ENCODE results near the gene DLD. TPM values are rescaled to one million over a fixed set of nuclear protein-coding genes. Genes with fewer than 3 reads are reported as not detected.

DLD gene
- total RNA-seq, 1 donor from 2014 or later, result 69.4 TPM

- no peak overlapping the region for H3K27ac ChIP-seq (ENCODE audit: low read depth, low read length)
- H3K9me3 ChIP-seq (ENCODE audit: control insufficient read depth in 3 of 3, low read length in 3 of 3), result no peaks in the 10 kb centered on the region
- peaks cover 0 to 11% (median 5%) of the 10 kb centered on the region in 3 donors for H3K36me3 ChIP-seq (ENCODE audit: control insufficient read depth in 3 of 3, insufficient read depth in 3 of 3, low read length in 3 of 3)
- H3K4me1 ChIP-seq (ENCODE audit: control insufficient read depth in 3 of 3, insufficient read depth in 3 of 3, low read length in 3 of 3), result peaks cover 2 to 9% (median 3%) of the 10 kb centered on the region in 3 donors
- no peak overlapping the region for H3K4me3 ChIP-seq (ENCODE audit: low read length in 3 of 3)
- peaks cover 0 to 22% (median 7%) of the 10 kb centered on the region in 3 donors for H3K27me3 ChIP-seq (ENCODE audit: control insufficient read depth in 3 of 3, insufficient read depth in 3 of 3, low read length in 3 of 3)
- no peak overlapping the region for H3K9ac ChIP-seq (ENCODE audit: low read depth in 1 of 3, low read length in 3 of 3)
These were observed 69.3 kb downstream of the DLD start for GRCh38 chr7:107960272-107960671.

GRCh38 chr7:107961405-107961804 is 70.4 kb downstream of the DLD start:
- H3K9ac ChIP-seq (ENCODE audit: low read depth in 1 of 3, low read length in 3 of 3), result no peak overlapping the region
- H3K36me3 ChIP-seq (ENCODE audit: control insufficient read depth in 3 of 3, insufficient read depth in 3 of 3, low read length in 3 of 3), result peaks cover 0 to 9% (median 5%) of the 10 kb centered on the region in 3 donors
- peaks cover 0 to 16% (median 7%) of the 10 kb centered on the region in 3 donors for H3K27me3 ChIP-seq (ENCODE audit: control insufficient read depth in 3 of 3, insufficient read depth in 3 of 3, low read length in 3 of 3)
- no peaks in the 10 kb centered on the region for H3K9me3 ChIP-seq (ENCODE audit: control insufficient read depth in 3 of 3, low read length in 3 of 3)
- H3K4me1 ChIP-seq (ENCODE audit: control insufficient read depth in 3 of 3, insufficient read depth in 3 of 3, low read length in 3 of 3), result peaks cover 2 to 9% (median 3%) of the 10 kb centered on the region in 3 donors
- no peak overlapping the region for H3K27ac ChIP-seq (ENCODE audit: low read depth, low read length)
- H3K4me3 ChIP-seq (ENCODE audit: low read length in 3 of 3), result no peak overlapping the region

- Histone ChIP-seq H3K9ac (ENCODE audit: low read depth in 1 of 3, low read length in 3 of 3) (no peak overlapping the region), H3K9me3 (ENCODE audit: control insufficient read depth in 3 of 3, low read length in 3 of 3) (no peaks in the 10 kb centered on the region), H3K4me1 (ENCODE audit: control insufficient read depth in 3 of 3, insufficient read depth in 3 of 3, low read length in 3 of 3) (peaks cover 3 to 9% (median 4%) of the 10 kb centered on the region in 3 donors), H3K4me3 (ENCODE audit: low read length in 3 of 3) (no peak overlapping the region), H3K27me3 (ENCODE audit: control insufficient read depth in 3 of 3, insufficient read depth in 3 of 3, low read length in 3 of 3) (peaks cover 0 to 14% (median 7%) of the 10 kb centered on the region in 3 donors), H3K36me3 (ENCODE audit: control insufficient read depth in 3 of 3, insufficient read depth in 3 of 3, low read length in 3 of 3) (peaks cover 0 to 8% (median 5%) of the 10 kb centered on the region in 3 donors), H3K27ac (ENCODE audit: low read depth, low read length) (no peak overlapping the region)
These were observed 71.8 kb downstream of the DLD start for GRCh38 chr7:107962817-107963216.

- Histone ChIP-seq H3K9me3 (ENCODE audit: control insufficient read depth in 3 of 3, low read length in 3 of 3) (no peaks in the 10 kb centered on the region), H3K36me3 (ENCODE audit: control insufficient read depth in 3 of 3, insufficient read depth in 3 of 3, low read length in 3 of 3) (peaks cover 0 to 8% (median 2%) of the 10 kb centered on the region in 3 donors), H3K27me3 (ENCODE audit: control insufficient read depth in 3 of 3, insufficient read depth in 3 of 3, low read length in 3 of 3) (peaks cover 0 to 9% (median 6%) of the 10 kb centered on the region in 3 donors), H3K4me3 (ENCODE audit: low read length in 3 of 3) (no peak overlapping the region), H3K4me1 (ENCODE audit: control insufficient read depth in 3 of 3, insufficient read depth in 3 of 3, low read length in 3 of 3) (peaks cover 0 to 3% (median 2%) of the 10 kb centered on the region in 3 donors), H3K9ac (ENCODE audit: low read depth in 1 of 3, low read length in 3 of 3) (no peak overlapping the region), H3K27ac (ENCODE audit: low read depth, low read length) (no peak overlapping the region)
These were observed 73.5 kb downstream of the DLD start for GRCh38 chr7:107964510-107964909.

- no peaks in the 10 kb centered on the region for H3K9me3 ChIP-seq (ENCODE audit: control insufficient read depth in 3 of 3, low read length in 3 of 3)
- no peaks in the 10 kb centered on the region for H3K27me3 ChIP-seq (ENCODE audit: control insufficient read depth in 3 of 3, insufficient read depth in 3 of 3, low read length in 3 of 3)
- peaks cover 0 to 4% (median 2%) of the 10 kb centered on the region in 3 donors for H3K36me3 ChIP-seq (ENCODE audit: control insufficient read depth in 3 of 3, insufficient read depth in 3 of 3, low read length in 3 of 3)
- no peak overlapping the region for H3K9ac ChIP-seq (ENCODE audit: low read depth in 1 of 3, low read length in 3 of 3)
- H3K4me3 ChIP-seq (ENCODE audit: low read length in 3 of 3), result no peak overlapping the region
- H3K4me1 ChIP-seq (ENCODE audit: control insufficient read depth in 3 of 3, insufficient read depth in 3 of 3, low read length in 3 of 3), result peaks cover 0 to 7% (median 2%) of the 10 kb centered on the region in 3 donors
- no peak overlapping the region for H3K27ac ChIP-seq (ENCODE audit: low read depth, low read length)
These were observed 75.7 kb downstream of the DLD start for GRCh38 chr7:107966711-107967110.

- H3K9me3 ChIP-seq (ENCODE audit: control insufficient read depth in 3 of 3, low read length in 3 of 3), result no peaks in the 10 kb centered on the region
- H3K4me1 ChIP-seq (ENCODE audit: control insufficient read depth in 3 of 3, insufficient read depth in 3 of 3, low read length in 3 of 3), result peaks cover 0 to 9% (median 2%) of the 10 kb centered on the region in 3 donors
- no peak overlapping the region for H3K4me3 ChIP-seq (ENCODE audit: low read length in 3 of 3)
- H3K27me3 ChIP-seq (ENCODE audit: control insufficient read depth in 3 of 3, insufficient read depth in 3 of 3, low read length in 3 of 3), result no peaks in the 10 kb centered on the region
- H3K9ac ChIP-seq (ENCODE audit: low read depth in 1 of 3, low read length in 3 of 3), result no peak overlapping the region
- H3K36me3 ChIP-seq (ENCODE audit: control insufficient read depth in 3 of 3, insufficient read depth in 3 of 3, low read length in 3 of 3), result peaks cover 0 to 4% (median 2%) of the 10 kb centered on the region in 3 donors
- H3K27ac ChIP-seq (ENCODE audit: low read depth, low read length), result no peak overlapping the region
These were observed 76.4 kb downstream of the DLD start for GRCh38 chr7:107967420-107967819.

GRCh38 chr7:107968449-107968848 is 77.5 kb downstream of the DLD start:
- Histone ChIP-seq H3K27me3 (ENCODE audit: control insufficient read depth in 3 of 3, insufficient read depth in 3 of 3, low read length in 3 of 3) (no peaks in the 10 kb centered on the region), H3K4me3 (ENCODE audit: low read length in 3 of 3) (no peak overlapping the region), H3K27ac (ENCODE audit: low read depth, low read length) (no peak overlapping the region), H3K9ac (ENCODE audit: low read depth in 1 of 3, low read length in 3 of 3) (no peak overlapping the region), H3K36me3 (ENCODE audit: control insufficient read depth in 3 of 3, insufficient read depth in 3 of 3, low read length in 3 of 3) (peaks cover 0 to 4% (median 2%) of the 10 kb centered on the region in 3 donors), H3K4me1 (ENCODE audit: control insufficient read depth in 3 of 3, insufficient read depth in 3 of 3, low read length in 3 of 3) (peaks cover 0 to 9% (median 2%) of the 10 kb centered on the region in 3 donors), H3K9me3 (ENCODE audit: control insufficient read depth in 3 of 3, low read length in 3 of 3) (no peaks in the 10 kb centered on the region)

GRCh38 chr7:107969856-107970255 is 78.9 kb downstream of the DLD start:
- H3K4me1 ChIP-seq (ENCODE audit: control insufficient read depth in 3 of 3, insufficient read depth in 3 of 3, low read length in 3 of 3), result peaks cover 0 to 9% (median 2%) of the 10 kb centered on the region in 3 donors
- no peak overlapping the region for H3K9ac ChIP-seq (ENCODE audit: low read depth in 1 of 3, low read length in 3 of 3)
- no peak overlapping the region for H3K27ac ChIP-seq (ENCODE audit: low read depth, low read length)
- H3K9me3 ChIP-seq (ENCODE audit: control insufficient read depth in 3 of 3, low read length in 3 of 3), result no peaks in the 10 kb centered on the region
- H3K36me3 ChIP-seq (ENCODE audit: control insufficient read depth in 3 of 3, insufficient read depth in 3 of 3, low read length in 3 of 3), result no peaks in the 10 kb centered on the region
- no peak overlapping the region for H3K4me3 ChIP-seq (ENCODE audit: low read length in 3 of 3)
- no peaks in the 10 kb centered on the region for H3K27me3 ChIP-seq (ENCODE audit: control insufficient read depth in 3 of 3, insufficient read depth in 3 of 3, low read length in 3 of 3)

Other genes starting within 250 kb of the DLD start
- gene SLC26A4, start 230.4 kb upstream of the DLD start, total RNA-seq, result 0.52 TPM
- 18.3 TPM for gene CBLL1, start 147.0 kb upstream of the DLD start, total RNA-seq
- not detected for gene SLC26A3, start 88.0 kb upstream of the DLD start, total RNA-seq
- 195 TPM for gene LAMB1, start 112.0 kb downstream of the DLD start, total RNA-seq
- gene LAMB4, start 239.2 kb downstream of the DLD start, total RNA-seq, result under 0.01 TPM